ENCODE measurements around the gene HSPA6.
"Not testable (repeated sequence)": the region's sequence is repeated elsewhere in the genome, so short reads cannot be mapped to it uniquely, and the experiment has no call there.

Gene HSPA6

DNA sequence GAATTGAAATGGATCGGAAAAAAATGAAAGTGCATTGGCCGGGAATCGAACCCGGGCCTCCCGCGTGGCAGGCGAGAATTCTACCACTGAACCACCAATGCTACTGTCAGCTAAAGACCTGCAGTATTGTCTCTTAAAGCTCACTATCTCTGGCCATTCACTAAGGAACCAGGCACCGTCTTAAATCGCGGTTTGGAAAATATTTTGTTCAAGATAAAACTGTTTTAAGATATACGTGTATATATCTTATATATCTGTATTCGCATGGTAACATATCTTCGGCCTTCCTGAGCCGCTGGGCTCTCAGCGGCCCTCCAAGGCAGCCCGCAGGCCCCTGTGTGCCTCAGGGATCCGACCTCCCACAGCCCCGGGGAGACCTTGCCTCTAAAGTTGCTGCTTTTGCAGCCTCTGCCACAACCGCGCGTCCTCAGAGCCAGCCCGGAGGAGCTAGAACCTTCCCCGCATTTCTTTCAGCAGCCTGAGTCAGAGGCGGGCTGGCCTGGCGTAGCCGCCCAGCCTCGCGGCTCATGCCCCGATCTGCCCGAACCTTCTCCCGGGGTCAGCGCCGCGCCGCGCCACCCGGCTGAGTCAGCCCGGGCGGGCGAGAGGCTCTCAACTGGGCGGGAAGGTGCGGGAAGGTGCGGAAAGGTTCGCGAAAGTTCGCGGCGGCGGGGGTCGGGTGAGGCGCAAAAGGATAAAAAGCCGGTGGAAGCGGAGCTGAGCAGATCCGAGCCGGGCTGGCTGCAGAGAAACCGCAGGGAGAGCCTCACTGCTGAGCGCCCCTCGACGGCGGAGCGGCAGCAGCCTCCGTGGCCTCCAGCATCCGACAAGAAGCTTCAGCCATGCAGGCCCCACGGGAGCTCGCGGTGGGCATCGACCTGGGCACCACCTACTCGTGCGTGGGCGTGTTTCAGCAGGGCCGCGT is at the start of gene HSPA6:
Gene HSPA6 (plus strand): TSS at position 724 of the 925 bp plus-strand sequence. CDS start 119 bp downstream, at position 843.
- DNase-seq = peak; percentile 29

DNA sequence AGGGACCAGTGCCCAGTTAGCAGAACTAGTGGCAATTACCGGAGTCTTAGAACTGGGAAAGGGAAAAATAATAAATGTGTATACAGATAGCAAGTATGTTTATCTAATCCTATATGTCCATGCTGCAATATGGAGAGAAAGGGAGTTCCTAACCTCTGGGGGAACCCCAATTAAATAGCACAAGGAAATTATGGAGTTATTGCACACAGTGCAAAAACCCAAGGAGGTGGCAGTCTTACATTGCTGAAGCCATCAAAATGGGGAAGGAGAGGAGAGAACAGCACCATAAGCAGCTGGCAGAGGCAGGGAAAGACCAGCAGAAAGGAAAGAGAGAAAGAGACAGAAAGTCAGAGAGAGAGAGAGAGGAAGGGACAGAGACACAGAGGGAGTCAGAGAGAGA is 46.6 kb upstream of the HSPA6 start:
- not testable (repeated sequence) for DNase-seq

DNA sequence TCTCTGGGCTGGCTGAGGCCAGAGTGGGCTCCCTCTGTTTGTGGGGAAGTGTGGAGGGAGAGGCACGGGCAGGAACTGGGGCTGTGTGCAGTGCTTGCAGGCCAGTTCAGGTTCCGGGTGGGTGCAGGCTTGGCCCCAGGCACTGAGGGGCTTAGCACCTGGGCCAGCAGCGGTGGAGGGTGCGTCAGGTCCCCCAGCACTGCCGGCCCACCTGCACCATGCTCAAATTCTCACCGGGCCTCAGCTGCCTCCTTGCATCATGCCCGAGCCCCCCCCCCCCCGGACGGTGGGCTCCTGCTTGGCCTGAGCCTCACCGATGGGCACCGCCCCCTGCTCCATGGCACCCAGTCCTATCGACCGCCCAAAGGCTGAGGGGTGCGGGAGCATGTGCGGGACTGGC is 45.4 kb upstream of the HSPA6 start:
- no peak for DNase-seq

DNA sequence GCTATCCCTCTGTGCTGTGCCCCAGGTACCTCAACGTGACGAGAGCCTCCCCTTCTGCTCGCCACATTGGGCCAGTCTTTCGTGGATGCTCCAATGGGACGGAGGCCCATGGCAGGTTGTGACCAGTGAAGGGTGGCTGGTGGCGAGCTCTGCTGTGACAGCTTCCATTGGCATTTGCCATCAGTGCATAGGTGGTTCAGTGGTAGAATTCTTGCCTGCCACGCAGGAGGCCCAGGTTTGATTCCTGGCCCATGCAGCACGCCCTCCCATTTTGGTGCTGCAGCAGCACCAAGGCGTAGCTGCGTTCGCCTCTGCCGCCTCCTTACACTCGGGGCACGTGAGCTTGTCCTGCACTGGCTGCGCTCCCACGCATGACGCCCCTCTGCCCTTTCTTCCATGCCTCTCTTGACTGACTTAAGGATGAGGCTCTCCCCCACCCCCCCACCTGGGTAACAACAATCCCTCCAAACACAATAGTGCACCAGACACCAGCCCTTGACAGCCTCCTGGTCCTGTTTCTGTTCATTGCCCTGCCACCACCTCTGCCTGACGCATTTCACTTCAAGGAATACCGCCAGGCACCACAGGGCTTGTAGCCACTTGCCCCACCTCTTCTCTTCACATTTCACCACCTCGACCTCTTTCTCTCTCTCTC is 43.8 kb upstream of the HSPA6 start:
- DNase-seq = no peak

DNA sequence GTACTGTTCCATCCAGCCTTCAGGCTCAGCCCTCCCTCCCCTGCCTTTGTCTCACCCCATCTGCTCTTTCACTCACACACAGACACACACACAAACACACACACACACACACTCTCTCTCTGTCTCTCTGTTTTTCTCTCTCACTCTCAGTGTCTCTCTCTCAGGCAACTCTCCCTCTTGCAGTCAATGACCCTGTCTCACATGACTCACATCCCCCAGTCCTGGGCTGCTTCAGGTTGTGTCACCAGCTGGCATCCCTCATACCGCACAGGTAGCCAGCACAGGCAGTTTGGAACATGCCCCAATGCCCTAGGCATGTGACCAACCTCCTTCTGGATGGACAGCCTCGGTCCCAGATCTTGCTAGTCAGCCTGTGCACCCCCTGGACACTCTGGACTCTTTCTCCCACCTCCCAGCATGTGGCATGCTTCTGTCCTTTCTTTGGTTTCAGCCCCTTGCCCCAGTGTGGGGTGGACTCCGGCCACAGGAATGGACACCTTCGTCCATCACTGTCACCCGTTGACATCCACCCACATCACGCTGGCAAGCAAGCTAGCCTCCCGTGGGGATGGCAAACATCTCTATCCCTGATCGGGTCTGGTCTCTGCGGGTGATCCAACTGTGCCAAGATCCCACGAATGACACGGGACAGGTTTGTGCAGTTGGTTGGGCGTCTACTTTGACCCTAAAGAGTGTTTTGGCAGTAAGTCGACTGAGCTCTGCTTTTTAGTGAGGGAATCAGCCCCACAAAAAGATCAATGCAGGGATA is 42.5 kb upstream of the HSPA6 start:
- no peak for DNase-seq

DNA sequence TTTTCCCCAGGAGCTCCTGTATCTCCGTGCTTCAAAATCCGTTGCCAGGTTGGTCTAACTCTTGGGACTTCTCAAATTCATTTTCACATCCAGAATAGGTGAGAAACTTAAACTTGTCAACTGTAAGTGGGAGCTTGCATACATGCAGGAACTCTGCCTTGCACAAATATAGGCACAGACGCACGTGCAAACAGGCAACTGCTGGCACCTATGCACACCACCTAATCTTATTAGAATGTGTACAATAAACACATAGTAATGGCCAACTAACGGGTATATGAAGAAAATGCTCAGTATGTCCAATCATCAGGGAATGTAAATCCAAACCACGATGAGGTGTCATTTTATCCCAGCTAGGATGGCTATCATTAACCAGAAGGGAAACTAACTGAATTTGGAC is 41.7 kb upstream of the HSPA6 start:
- DNase-seq = no peak

DNA sequence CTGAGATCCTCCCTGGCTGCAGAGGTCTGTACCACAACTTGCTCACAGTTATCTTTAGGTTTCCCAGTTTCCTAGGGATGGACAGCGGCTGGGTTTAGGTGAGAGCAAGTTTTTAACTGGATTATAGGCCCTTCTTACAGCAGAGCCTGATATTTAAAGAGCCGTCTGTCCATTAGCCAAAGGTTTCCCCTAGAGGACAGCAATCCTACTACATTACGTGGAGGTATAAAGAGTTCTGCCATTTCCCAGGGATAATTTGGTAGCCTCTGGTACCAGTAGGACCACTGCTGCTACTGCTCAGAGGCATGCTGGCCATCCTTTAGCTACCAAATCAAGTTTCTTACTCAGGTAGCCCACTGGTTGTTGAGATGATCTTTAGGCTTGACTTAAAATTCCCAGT is 41.0 kb upstream of the HSPA6 start:
- DNase-seq = no peak

DNA sequence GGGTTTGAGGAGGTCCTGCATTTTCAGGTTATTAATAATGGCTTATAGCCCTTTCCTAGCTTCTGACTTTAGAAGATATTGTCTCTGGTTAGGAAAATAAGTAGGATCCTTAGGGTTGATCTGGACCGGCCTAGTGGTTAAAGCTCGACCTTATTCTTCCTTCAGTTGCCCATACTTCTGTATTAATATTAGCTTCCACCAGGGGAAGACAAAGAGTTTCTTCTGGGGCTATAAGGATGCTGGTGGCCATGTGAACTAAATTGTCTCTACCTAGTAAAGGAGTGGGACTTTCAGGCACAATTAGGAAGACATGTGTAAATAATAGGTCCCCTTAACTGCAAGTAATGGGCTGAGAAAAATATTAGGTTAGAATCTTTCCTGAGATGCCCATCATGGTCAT is 39.7 kb upstream of the HSPA6 start:
- no peak for DNase-seq

DNA sequence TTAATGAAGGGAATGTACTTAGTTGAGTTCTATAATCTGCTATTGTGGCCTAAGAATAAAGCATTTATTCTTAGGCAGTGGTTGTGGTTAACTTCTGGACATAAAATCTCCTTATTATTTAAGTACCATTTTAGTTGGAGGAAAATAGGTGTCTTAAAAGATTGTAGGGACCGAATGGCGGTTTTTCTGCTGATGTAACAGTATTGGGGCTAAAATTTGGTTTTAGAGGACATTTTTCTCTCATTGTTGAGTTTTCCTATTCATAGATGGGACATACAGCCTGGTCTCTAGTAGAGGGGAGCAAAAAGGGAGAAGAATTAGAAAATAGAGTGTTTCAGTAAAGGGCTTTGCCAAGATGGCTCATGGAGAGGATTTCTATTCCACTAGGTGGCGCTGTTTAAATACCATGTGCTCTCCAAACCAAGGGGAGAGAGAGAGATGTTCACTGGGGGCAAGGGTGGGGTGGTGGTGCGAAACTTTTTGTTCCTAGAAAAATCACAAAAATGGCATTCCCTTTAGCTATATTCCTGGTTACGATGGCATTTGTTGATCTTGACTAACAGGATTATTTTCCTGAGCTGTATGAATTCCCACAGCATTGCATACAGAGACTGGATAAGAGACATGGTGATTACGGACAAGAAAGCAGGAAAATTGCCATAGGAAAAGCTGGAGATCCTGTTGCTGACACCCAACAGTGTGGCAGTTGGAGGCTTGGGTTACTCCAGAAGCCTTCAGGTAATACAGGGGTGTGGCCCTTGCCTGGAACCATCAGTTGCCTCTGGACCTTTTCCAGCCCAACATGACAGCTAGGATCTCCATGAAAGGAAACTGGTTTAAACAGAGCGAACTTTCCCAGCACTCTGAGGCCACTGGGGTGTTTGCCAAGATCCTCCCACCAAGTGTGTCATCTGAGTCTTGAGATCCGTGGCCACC is 37.3 kb upstream of the HSPA6 start:
- peak; percentile 38 for DNase-seq

DNA sequence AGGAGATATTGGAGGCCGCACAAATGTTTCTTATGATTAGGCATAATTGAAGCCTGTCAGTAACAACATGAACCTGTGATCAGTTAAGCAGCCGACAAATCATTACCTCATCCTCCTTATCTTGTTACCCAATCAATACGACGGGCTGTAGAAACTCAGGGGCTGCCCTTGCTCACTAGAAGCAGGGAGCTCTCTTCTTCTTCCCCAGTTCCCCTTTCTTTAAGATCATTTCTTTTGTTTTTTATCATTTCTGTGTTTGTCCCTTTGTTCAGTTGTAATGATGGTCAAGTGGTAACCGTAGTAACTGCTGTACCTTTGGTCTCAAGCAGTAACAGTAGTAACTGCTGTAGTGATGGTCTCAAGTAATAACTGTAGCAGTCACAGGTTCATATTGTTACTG is 32.9 kb upstream of the HSPA6 start:
- DNase-seq = no peak

DNA sequence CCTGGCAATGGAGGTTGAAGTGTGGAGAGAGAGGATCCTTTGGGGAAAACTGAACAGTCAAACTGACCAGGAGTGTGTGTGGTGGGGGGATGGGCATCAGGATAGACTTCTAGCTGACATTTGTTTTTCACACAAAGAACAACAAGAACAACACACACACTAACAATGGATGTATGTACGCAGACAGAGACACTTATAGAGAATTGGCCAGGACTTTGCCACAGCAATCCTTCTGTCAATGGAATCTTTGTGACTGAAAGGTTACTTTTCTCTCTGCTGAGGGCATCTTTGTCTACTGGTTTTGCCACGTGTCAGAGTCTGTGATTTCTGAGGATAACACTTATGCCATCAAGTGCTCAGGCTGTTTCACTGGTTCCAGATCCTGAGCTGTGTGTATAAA is 31.5 kb upstream of the HSPA6 start:
- no peak for DNase-seq

DNA sequence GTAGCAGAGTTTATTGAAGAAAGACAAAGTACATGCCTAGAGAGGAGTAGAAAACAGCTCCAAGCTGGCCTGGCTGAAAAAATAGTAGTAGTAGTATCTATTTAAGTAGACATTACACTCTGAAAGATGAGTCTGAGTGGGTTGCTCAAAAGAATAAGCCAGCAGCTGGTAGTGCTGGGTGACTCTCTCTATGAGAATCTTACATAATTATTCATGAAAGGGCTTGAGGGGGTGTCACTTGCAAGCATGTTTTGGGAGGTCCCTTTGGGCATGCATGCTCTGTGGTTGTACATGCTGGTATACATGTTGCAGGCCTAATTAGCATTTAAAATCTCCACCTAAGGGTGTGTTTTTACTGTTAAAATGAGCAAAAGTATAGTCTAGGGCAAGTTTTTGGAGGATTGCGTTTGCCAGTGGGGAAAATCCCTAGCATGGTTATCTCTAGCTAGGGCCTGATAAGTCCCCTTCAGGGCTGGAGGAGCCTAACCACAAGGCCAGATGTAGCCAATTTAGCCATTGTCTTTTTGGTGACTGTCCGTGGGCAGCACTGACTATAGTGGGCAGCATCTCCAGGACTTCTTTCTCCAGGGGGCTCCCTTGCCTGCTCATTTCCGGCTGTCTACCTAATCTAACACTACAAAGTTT is 30.1 kb upstream of the HSPA6 start:
- no peak for DNase-seq

DNA sequence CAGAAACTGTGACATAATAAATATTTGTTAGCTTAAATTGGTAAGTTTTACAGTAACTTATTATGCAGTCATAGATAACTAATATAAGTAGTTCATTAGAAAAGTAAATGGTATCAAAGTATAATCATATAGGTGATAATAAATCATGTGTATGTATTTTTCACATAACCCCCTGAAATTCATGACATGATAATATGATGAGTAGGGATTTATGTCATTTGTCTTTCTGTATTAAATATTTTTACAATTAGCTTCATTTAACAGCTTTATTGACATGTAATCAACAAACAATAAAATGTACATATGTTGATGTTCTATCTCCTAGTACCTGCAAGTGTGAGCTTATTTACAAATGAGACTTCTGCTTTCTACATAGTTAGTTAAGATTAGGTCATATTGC is 28.9 kb upstream of the HSPA6 start:
- no peak for DNase-seq

DNA sequence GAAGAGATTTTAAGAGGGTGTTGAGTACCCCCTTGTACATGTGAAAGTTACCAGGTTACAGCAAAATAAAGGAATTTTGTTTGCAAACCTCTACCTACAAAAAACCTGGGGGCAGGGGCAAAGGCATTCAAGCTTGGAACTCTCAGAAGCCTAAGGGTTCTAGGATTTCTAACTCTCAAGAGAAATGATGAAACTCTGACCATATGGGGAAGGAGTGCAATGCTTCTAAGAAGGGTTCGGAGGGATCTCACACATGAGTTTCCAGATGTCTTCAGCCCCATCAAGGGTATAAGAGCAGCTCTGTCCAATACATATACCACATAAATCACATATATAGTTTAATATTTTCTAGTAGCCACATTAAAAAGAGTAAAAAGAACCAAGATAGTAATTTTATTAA is 26.4 kb upstream of the HSPA6 start:
- no peak for DNase-seq

DNA sequence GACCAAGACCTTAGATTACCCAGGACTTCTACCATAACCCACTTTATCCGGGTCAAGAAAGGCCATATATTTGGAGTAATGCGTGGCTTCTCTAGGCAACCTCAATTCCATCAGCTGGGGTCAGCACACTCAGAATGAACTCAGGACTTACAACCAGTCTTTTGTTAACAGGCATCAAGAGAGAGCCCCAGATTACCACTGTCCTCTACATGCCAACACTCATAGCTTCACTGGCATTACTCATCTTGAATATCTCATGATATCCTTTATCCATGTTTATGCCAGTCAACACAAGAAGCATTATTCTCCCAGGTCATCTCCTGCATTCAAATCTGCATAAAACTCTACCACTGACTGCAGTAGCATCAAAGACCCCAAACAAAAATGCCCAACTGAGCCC is 25.7 kb upstream of the HSPA6 start:
- no peak for DNase-seq

DNA sequence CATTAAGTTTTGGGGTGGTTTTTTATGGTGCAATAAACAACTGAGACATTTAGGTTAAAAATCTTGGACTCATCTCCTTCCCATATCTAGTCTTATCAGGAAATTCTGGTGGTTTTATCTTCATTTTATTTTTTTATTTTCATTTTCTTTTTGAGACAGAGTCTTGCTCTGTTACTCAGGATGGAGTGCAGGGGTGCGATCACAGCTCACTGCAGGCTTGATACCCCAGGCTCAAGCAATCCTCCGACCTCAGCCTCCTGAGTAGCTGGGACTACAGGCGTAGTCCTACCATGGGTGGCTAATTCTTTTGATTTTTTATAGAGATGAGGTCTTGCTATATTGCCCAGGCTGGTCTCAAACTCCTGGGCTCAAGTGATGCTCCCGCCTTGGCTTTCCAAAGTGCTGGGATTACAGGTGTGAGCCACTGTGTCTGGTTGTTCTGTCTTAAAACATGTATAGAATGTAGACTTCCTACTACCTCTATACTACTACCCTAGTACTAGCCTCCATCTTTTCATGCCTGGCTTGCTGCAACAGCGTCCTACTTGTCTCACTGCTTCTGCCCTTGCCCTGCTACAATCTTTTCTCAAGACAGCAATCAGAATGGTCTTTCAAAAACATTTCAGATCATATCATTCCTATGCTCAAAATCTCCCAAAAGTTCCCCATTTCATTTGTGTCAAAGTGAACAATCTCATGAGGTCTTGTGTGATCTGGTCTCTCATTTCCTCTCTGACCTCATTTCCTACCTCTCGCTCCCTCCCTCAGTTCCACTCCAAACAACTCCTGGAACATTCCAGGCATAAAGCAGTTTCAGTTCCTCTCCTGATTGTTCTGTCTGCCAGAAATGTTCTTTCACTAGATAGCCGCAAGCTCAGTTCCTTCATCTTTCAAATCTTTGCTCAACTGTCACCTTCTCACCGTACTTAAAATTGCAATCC is 25.0 kb upstream of the HSPA6 start:
- no peak for DNase-seq

DNA sequence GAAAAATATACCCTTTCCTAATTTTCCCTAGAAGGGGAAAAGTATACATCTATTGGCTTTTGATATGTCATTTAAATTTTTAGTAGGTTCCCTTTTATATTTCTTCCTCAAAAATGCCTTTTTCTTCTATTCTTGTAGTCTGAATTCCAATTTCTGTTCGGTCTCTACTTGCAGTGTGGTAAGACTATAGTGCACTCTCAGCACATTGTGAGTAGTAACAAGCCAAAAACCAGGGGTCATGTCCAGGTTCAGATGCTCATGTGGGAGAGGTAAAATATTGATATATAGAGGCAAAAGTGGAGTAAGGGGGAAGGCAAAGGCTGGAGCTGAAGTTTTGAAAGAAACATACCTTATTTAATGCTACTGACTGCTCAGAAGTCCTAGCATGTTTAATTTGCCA is 23.1 kb upstream of the HSPA6 start:
- no peak for DNase-seq

DNA sequence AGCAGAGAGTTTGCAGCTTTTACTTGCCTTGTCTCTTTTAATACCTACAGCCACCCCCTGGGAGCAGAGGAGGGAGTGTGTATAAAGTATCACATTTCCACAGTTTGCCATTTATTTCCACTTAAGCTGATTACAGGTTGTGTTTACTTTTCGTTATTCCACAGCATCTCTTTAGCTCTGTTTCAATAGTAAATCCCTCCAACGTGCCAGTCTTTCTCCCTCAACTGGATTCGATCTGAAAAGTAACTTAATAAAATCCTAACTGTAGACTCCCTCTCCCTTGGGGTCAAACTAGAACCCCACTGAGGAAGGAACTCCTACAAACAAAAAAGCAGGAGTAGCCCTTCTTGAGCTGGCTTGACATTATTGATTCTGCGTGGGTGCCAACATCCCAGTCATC is 22.2 kb upstream of the HSPA6 start:
- peak; percentile 33 for DNase-seq

DNA sequence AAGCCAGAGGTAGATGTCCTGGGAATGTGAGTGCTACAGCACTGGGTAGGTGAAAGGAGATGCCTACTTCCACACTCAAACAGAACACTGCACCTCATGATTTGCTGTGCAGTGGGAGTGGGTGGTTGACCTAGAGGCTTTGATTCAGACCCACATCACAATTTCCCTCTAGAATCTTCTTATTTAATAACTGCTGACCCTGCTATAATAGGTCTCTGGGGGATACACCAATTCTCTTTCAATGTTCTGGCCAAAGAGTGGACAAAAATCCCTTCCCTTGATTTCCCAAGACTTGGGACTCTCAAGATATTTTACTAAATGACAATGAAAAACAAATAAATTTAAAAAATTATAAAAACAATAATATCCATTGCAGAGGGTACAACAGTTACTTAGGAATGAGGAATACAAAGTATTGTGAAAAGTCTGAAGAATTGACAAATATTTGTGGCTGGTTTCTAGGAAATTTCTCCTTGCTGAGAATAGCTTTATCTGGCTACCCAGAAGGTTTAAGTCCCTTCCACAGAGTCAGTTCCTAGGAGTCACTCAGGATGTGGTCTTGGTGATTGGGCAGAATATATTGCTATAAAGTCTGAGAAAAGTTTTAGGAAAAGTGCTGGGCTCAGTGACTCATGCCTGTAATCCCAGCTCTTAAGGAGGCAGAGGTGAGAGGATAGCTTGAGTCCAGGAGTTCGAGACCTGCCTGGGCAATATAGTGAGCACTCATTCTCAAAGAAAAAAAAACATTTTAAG is 21.5 kb upstream of the HSPA6 start:
- DNase-seq = no peak

DNA sequence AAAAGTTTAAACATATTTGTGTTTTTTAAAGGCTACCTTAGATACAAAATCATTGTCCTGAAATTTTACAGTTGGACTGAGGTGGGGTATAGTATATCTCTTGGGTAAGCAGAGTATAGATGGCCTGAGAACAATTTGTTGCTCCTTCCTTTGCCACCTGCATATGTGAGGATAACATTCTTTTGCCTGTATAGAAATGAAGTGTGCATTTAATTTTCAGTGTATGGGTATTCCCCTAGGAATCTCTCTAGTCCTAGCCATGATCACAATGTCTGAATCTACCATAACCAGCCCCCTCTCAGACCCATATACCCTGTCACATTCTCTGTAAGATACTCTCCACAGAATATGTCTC is 21.0 kb upstream of the HSPA6 start:
- no peak for DNase-seq
